Ascending aorta (tissue), 2 donors: Measurements from ENCODE around the gene MALRD1. TPM values are rescaled to one million over a fixed set of nuclear protein-coding genes. Genes with fewer than 3 reads are reported as not detected.

Experiments
- DNase-seq, 2 donors: peaks; one replicate each; pipeline ENCODE4 v3.0.0-alpha.2; 2019; ENCODE audit warnings: low spot score in 2 of 2
- H3K27ac ChIP-seq, 2 donors: fragments of 200-600 bp; sonication (generic); one replicate each; pipeline ENCODE4 v1.5.1; 2016 to 2017; ENCODE audit warnings: mild to moderate bottlenecking in 1 of 2
- H3K27me3 ChIP-seq: fragments of 200-600 bp; sonication (generic); one replicate; pipeline ENCODE4 v1.5.1; 2017
- H3K36me3 ChIP-seq, 2 donors: fragments of 200-600 bp; sonication (generic); one replicate each; pipeline ENCODE4 v1.5.1; 2016
- H3K4me1 ChIP-seq, 2 donors: fragments of 200-600 bp; sonication (generic); one replicate each; pipeline ENCODE4 v1.5.1; 2016 to 2017; ENCODE audit warnings: mild to moderate bottlenecking in 1 of 2
- H3K4me3 ChIP-seq, 2 donors: fragments of 200-600 bp; sonication (generic); one replicate each; pipeline ENCODE4 v1.5.1; 2016 to 2017; ENCODE audit warnings: mild to moderate bottlenecking in 1 of 2
- H3K9me3 ChIP-seq, 2 donors: fragments of 200-600 bp; sonication (generic); one replicate each; pipeline ENCODE4 v1.5.1; 2016
- intact Hi-C: fragments of 100-400 bp; cut with DNase I; formaldehyde crosslinking; loops from one replicate; pipeline ENCODE4 v1.15.1; 2023
- total RNA-seq: library from RNA; depleted of rRNA; stranded (reverse); fragments of >200 nt; gene quantifications from one replicate; pipeline ENCODE4 v1.1.0, GENCODE V29; 2016
- TF ChIP-seq, protein P1 (sequence below), 3 experiments: fragments of 200-600 bp in 2 of 3; fragments of 450-650 bp in 1 of 3; sonication (generic) in 2 of 3; IDR thresholded peaks; one replicate each; pipeline ENCODE4 v1.5.1; 2016 to 2019; ENCODE audit warnings: antibody characterized with exemption in 3 of 3, mild to moderate bottlenecking in 1 of 3, moderate library complexity in 1 of 3

MALRD1 gene
- total RNA-seq, 1 donor from 2014 or later = not detected

- intact Hi-C loops = no loop called here
- no peaks in the 10 kb centered on the region for H3K27me3 ChIP-seq
- DNase-seq = no peak
- H3K4me3 ChIP-seq = no peak overlapping the region
- H3K36me3 ChIP-seq = no peaks in the 10 kb centered on the region
- TF ChIP-seq, protein P1, sequence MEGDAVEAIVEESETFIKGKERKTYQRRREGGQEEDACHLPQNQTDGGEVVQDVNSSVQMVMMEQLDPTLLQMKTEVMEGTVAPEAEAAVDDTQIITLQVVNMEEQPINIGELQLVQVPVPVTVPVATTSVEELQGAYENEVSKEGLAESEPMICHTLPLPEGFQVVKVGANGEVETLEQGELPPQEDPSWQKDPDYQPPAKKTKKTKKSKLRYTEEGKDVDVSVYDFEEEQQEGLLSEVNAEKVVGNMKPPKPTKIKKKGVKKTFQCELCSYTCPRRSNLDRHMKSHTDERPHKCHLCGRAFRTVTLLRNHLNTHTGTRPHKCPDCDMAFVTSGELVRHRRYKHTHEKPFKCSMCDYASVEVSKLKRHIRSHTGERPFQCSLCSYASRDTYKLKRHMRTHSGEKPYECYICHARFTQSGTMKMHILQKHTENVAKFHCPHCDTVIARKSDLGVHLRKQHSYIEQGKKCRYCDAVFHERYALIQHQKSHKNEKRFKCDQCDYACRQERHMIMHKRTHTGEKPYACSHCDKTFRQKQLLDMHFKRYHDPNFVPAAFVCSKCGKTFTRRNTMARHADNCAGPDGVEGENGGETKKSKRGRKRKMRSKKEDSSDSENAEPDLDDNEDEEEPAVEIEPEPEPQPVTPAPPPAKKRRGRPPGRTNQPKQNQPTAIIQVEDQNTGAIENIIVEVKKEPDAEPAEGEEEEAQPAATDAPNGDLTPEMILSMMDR (IDR thresholded peaks at IDR 0.05) = no peak
- H3K4me1 ChIP-seq = no peaks in the 10 kb centered on the region
- no peaks in the 10 kb centered on the region for H3K9me3 ChIP-seq
- no peak overlapping the region for H3K27ac ChIP-seq
Measured at GRCh38 chr10:19577381-19577780, 528.8 kb downstream of the MALRD1 start.

- DNase-seq = no peak
- Histone ChIP-seq H3K4me1 (no peaks in the 10 kb centered on the region), H3K27me3 (no peaks in the 10 kb centered on the region), H3K36me3 (no peaks in the 10 kb centered on the region), H3K4me3 (no peak overlapping the region), H3K27ac (no peak overlapping the region), H3K9me3 (no peaks in the 10 kb centered on the region)
- intact Hi-C loops = no loop called here
- TF ChIP-seq, protein P1 (IDR thresholded peaks at IDR 0.05) = no peak
Measured at GRCh38 chr10:19577807-19578206, 529.2 kb downstream of the MALRD1 start.

GRCh38 chr10:19578571-19578970 lies 530.0 kb downstream of the MALRD1 start:
- intact Hi-C loops = no loop called here
- no peaks in the 10 kb centered on the region for H3K4me1 ChIP-seq
- TF ChIP-seq, protein P1 (IDR thresholded peaks at IDR 0.05) = no peak
- no peak overlapping the region for H3K4me3 ChIP-seq
- no peaks in the 10 kb centered on the region for H3K27me3 ChIP-seq
- no peaks in the 10 kb centered on the region for H3K9me3 ChIP-seq
- no peak overlapping the region for H3K27ac ChIP-seq
- H3K36me3 ChIP-seq = no peaks in the 10 kb centered on the region
- no peak for DNase-seq

DNA sequence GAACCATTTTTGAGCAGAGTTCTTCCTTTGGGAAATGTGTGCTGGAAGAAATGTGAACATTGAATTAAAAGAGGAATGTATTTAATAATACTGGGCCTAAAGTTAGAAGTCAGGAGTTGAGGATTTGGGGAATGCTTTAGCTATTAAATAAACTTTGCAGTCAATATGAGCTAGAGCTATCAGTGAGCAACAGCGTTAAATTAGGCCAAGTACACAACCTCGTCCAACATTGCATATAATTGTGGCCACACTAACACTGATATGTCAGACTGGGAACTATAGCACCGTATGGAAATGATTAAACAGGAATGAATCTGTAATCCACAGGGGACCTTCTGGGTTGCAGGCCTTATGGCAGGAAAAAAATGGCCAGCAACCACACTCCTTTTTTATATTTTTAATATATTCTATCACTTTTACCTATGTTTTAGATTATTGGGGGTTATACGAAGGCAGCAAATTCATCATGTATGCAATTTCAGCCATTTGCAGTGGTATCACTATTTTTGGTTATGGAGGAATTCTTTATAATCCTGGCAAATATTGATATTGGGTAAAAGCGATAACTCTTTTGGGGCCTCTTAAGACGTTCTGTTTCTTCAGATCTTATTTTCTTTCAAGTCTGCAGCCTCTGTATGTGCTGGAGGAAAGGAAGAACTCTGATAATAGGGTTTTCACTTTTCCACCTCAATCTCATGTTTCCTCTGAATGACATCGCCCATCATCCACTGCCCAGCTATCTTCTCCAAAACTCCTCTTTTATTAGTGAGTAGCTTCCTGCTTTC lies 531.4 kb downstream of the MALRD1 start:
- intact Hi-C loops = no loop called here

DNA sequence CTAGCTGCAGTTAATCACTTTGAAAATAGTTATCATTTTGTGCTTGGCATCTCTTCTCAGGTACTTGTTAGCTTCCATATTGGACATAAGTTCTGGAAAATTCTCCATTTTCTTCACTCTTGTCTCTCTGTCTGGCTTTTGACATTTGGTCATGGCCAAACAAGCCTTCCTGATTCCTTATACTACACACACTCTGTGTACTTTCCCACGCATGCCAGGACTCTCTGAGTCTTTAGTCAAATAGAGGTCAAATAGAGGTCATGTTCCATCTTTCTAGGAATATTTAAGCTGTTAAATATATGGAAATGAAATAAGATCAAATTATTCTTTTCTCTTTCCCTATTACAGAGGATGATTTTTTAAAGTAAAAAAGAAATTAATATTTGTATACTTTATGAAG lies 532.1 kb downstream of the MALRD1 start:
- no peaks in the 10 kb centered on the region for H3K4me1 ChIP-seq
- no peak overlapping the region for H3K4me3 ChIP-seq
- no peaks in the 10 kb centered on the region for H3K27me3 ChIP-seq
- no peak for DNase-seq
- no peak overlapping the region for H3K27ac ChIP-seq
- H3K36me3 ChIP-seq = no peaks in the 10 kb centered on the region
- TF ChIP-seq, protein P1 (IDR thresholded peaks at IDR 0.05) = no peak
- H3K9me3 ChIP-seq = no peaks in the 10 kb centered on the region
- intact Hi-C loops = no loop called here

More for the DNA sequence above, 531.4 kb downstream of the MALRD1 start:
- TF ChIP-seq, protein P1 (IDR thresholded peaks at IDR 0.05) = no peak
- DNase-seq = no peak
- H3K27ac ChIP-seq = no peak overlapping the region
- no peaks in the 10 kb centered on the region for H3K27me3 ChIP-seq
- no peaks in the 10 kb centered on the region for H3K4me1 ChIP-seq
- no peak overlapping the region for H3K4me3 ChIP-seq
- no peaks in the 10 kb centered on the region for H3K36me3 ChIP-seq
- no peaks in the 10 kb centered on the region for H3K9me3 ChIP-seq
